ENCODE measurements around the gene OR56A4. TPM values are rescaled to one million over a fixed set of nuclear protein-coding genes. Genes with fewer than 3 reads are reported as not detected.

The OR56A4 gene
- total RNA-seq, 4 donors from 2014 or later: not detected

DNA sequence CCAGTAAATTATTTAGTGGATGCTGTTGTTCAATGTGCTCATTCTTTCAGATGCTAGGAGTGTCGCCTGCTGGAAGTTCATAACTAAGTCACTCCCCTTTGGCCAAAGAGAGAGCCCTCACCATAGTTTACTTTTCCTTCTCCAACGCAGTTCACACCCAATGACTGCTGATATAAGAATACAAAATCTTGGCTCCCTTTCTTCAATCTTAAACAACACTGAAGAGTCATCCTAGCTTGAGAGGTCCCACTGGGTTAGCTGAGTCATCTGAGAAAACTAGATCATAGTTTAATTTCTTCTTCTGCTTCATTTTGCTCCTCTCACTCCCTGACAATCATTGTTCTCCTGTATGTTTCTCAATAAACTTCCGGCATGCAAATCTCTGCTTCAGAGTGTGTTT lies 14.6 kb downstream of the OR56A4 start:
- DNase-seq (ENCODE audit: low spot score): no peak
- TF ChIP-seq, protein P1, sequence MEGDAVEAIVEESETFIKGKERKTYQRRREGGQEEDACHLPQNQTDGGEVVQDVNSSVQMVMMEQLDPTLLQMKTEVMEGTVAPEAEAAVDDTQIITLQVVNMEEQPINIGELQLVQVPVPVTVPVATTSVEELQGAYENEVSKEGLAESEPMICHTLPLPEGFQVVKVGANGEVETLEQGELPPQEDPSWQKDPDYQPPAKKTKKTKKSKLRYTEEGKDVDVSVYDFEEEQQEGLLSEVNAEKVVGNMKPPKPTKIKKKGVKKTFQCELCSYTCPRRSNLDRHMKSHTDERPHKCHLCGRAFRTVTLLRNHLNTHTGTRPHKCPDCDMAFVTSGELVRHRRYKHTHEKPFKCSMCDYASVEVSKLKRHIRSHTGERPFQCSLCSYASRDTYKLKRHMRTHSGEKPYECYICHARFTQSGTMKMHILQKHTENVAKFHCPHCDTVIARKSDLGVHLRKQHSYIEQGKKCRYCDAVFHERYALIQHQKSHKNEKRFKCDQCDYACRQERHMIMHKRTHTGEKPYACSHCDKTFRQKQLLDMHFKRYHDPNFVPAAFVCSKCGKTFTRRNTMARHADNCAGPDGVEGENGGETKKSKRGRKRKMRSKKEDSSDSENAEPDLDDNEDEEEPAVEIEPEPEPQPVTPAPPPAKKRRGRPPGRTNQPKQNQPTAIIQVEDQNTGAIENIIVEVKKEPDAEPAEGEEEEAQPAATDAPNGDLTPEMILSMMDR (IDR thresholded peaks at IDR 0.05): no peak
- ATAC-seq (ENCODE audit: low FRiP score): no peak

DNA sequence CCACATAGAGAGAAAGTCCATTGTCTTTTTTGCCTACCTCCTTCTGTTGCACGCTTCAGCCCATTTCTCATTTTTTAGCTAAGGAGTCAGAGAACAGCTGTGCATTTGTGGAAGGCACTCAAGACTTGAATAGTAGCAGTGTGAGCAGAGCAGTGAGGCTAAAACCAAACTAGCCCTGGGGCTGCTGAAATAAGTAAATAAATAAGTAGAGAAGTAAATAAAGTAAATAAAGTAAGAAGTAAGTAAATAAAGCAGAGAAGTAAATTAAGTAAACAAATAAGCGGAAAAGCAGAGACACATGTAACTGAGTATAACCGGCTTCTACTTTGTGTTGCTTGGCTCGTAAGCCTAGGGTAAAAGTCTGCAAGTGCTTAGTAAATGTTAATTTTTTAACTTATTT lies 17.5 kb downstream of the OR56A4 start:
- TF ChIP-seq, protein P1 (IDR thresholded peaks at IDR 0.05): no peak
- ATAC-seq (ENCODE audit: low FRiP score): no peak
- no peak for DNase-seq (ENCODE audit: low spot score)

DNA sequence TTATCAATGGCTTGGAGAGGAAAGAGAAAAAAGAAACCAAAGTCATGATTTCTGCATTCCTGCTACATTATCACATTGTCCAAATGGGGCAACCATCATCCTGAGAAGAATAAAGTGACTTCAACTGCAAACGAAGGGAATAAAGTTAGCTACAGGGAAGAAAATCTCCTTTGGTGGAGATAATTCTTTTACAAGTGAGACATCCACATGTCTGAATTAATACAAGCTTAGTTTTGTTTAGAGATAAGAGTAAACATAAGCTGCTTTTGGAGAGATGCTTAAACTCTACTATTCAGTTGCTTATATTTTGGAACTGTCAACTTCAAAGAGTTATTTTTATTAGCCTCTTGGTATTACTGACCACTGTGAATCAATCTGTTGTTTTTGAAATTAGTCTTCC lies 19.9 kb downstream of the OR56A4 start, which contains the start of gene OR52L1:
Gene OR52L1 (minus strand): TSS at position 101 of the 400 bp plus-strand sequence. CDS start 55 bp downstream, at position 46.
- TF ChIP-seq, protein P1 (IDR thresholded peaks at IDR 0.05): no peak
- DNase-seq (ENCODE audit: low spot score) (no peak), ATAC-seq (ENCODE audit: low FRiP score) (no peak)

DNA sequence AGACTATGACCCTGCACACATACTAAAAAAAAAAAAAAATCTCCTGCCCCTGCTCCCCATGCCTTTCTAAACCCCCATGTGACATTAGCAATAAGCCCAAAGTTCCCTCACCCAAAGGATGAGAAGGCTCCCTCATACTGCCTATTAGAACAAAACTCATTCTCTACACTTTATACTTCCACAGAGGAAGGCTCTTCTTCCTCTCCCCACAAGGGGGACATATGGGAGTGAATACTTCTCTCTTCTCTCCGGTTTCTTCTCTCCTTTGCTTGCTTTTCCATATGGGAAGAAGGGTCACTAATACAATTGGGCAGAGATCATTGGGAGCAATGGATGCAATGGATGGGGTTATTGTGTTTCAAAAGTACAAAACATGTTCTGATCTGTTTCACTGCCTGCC lies 23.3 kb downstream of the OR56A4 start:
- ATAC-seq (ENCODE audit: low FRiP score) (no peak), DNase-seq (ENCODE audit: low spot score) (no peak)
- TF ChIP-seq, protein P1 (IDR thresholded peaks at IDR 0.05): no peak

DNA sequence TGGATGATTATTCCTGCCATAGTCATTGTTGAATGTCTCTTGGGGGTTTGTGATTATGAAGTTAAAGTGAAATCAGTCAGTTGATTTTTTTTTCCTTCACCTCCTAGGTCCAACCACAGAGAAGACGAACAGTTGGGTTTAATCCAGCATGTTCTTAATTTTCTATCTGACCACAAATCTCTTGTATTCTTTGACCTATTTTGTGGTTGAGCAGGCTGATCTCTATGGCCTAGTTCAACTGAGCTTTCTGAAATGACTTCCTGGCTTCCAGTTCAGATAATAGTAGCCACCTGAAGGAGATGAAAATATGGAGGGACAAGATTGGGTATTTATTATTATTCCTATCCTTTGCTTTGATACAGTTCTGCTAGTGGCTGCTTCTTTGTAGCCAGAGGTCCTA lies 33.2 kb downstream of the OR56A4 start:
- TF ChIP-seq, protein P1 (IDR thresholded peaks at IDR 0.05): no peak
- ATAC-seq (ENCODE audit: low FRiP score) (no peak), DNase-seq (ENCODE audit: low spot score) (no peak)

DNA sequence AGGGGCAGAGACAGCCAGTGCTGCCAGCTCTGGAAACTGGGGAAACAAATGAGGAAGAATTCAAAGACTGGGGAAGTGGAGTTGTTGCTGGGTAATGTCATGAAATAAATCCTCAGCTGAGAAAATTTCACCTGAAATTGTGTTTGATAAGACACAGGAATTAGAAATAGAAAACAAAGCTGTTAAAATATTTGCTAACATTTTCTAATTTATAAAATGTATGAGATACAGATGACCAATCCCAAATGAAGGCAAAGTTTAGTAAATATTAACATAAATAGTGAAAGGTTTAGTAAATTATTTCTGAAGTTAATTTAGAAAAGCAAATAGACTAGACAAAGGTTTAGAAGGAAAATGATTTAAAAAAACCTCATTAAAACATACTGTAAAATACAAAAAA lies 38.4 kb downstream of the OR56A4 start, which contains the start of gene OR56A5:
Gene OR56A5 (minus strand): TSS at position 101 of the 400 bp plus-strand sequence. CDS start 0 bp downstream, at position 101.
- TF ChIP-seq, protein P1 (IDR thresholded peaks at IDR 0.05): no peak
- DNase-seq (ENCODE audit: low spot score) (no peak), ATAC-seq (ENCODE audit: low FRiP score) (no peak)

DNA sequence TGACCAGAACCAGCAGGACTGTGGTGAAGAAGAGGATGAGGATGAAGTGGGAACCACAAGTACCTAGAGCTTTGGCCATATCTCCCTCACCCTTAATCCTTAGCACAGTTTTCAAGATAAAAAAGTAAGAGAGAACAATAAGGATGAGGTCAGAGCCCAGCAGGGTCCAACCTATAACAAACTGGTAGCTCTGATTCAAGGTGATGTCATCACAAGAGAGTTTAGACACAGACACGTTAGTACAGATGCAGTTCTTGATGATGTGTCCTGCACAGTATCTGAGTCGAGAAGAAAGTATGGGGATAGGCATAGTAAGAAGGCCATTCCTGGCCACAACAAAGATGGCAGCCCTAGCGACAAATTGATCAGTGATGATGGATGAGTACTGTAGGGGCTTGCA lies 39.0 kb downstream of the OR56A4 start:
- DNase-seq (ENCODE audit: low spot score) (no peak), ATAC-seq (ENCODE audit: low FRiP score) (no peak)
- TF ChIP-seq, protein P1 (IDR thresholded peaks at IDR 0.05): no peak

Measured in omental fat pad (tissue), 4 donors.